T47D (cell line): ENCODE results near the gene TNRC6C.
"Not testable (repeated sequence)": the region's sequence is repeated elsewhere in the genome, so short reads cannot be mapped to it uniquely, and the experiment has no call there.

Experiments used
- DNase-seq, 2 experiments: peaks; one replicate each; pipeline versions ENCODE4 v3.0.0 to v3.0.0-alpha.2; 2011 to 2012; ENCODE audit warnings: low read depth in 1 of 2, low spot score in 1 of 2
- JUND ChIP-seq: IDR thresholded peaks from 2 replicates; pipeline ENCODE4 v1.6.1; 2012; ENCODE audit warnings: low read depth
- in situ Hi-C: cut with HindIII; loops from 2 replicates; pipeline ENCODE4 v1.10.0; 2016; ENCODE audit warnings: low sequenced_read_pairs, low pct_unique_long_range_greater_than_20kb

TNRC6C gene

GRCh38 chr17:78138204-78139060 lies 179.9 kb downstream of the TNRC6C start:
- no peak for DNase-seq
- TF ChIP-seq JUND, result no peak
- in situ Hi-C loops, result no loop called here

- in situ Hi-C loops, DNase-seq: not testable (repeated sequence)
These were observed 181.3 kb downstream of the TNRC6C start for GRCh38 chr17:78139861-78140168.

GRCh38 chr17:78140169-78141051 lies 181.9 kb downstream of the TNRC6C start:
- in situ Hi-C loops, result no loop called here
- no peak for TF ChIP-seq JUND
- DNase-seq, result peak; percentile 81 to 100

GRCh38 chr17:78141437-78142118 lies 183.1 kb downstream of the TNRC6C start:
- DNase-seq, result no peak
- in situ Hi-C loops, result no loop called here
- no peak for TF ChIP-seq JUND

- DNase-seq, result peak in 1 of 2 experiments; percentile 74
- in situ Hi-C loops, result no loop called here
- TF ChIP-seq JUND, result no peak
These were observed 183.8 kb downstream of the TNRC6C start for GRCh38 chr17:78142119-78142861.

- no peak for TF ChIP-seq JUND
- no peak for DNase-seq
- in situ Hi-C loops, result no loop called here
These were observed 185.0 kb downstream of the TNRC6C start for GRCh38 chr17:78143214-78144146.

GRCh38 chr17:78144147-78144719 lies 185.7 kb downstream of the TNRC6C start:
- no peak for TF ChIP-seq JUND
- DNase-seq, result peak in 1 of 2 experiments; percentile 77
- in situ Hi-C loops, result no loop called here

GRCh38 chr17:78144736-78145641 lies 186.5 kb downstream of the TNRC6C start:
- no peak for TF ChIP-seq JUND
- in situ Hi-C loops, result no loop called here

GRCh38 chr17:78146471-78146869 lies 188.0 kb downstream of the TNRC6C start:
- TF ChIP-seq JUND, result no peak
- in situ Hi-C loops, result no loop called here
- DNase-seq, result no peak

More at GRCh38 chr17:78144736-78145641, 186.5 kb downstream of the TNRC6C start:
- DNase-seq, result peak in 1 of 2 experiments; percentile 97

- in situ Hi-C loops, result no loop called here
- no peak for TF ChIP-seq JUND
These were observed 188.4 kb downstream of the TNRC6C start for GRCh38 chr17:78146881-78147280.

More at GRCh38 chr17:78146881-78147280, 188.4 kb downstream of the TNRC6C start:
- DNase-seq, result no peak
